GM12865 (cell line): Measurements from ENCODE around the gene FANCC.

Experiments
- DNase-seq: peaks from one replicate; pipeline ENCODE4 v3.0.0; 2010; ENCODE audit warnings: low read depth
- H3K4me3 ChIP-seq: 2 replicates; pipeline ENCODE4 v1.5.1; 2011; ENCODE audit warnings: mild to moderate bottlenecking, low read depth, low read length, control low read depth
- CTCF ChIP-seq: IDR thresholded peaks from 2 replicates; pipeline ENCODE4 v1.5.1; 2011; ENCODE audit warnings: low read length, control low read depth, low read depth, inconsistent platforms; ENCODE audit not compliant: insufficient read depth; ENCODE audit errors: missing control alignments

Gene FANCC

GRCh38 chr9:95142315-95142714, 175.2 kb downstream of the FANCC start:
- no peak for TF ChIP-seq CTCF
- no peak for DNase-seq
- no peak overlapping the region for H3K4me3 ChIP-seq

- H3K4me3 ChIP-seq: no peak overlapping the region
- TF ChIP-seq CTCF: no peak
- DNase-seq: no peak
Measured at GRCh38 chr9:95140821-95141220, 176.7 kb downstream of the FANCC start.

- TF ChIP-seq CTCF: no peak
- DNase-seq: no peak
- H3K4me3 ChIP-seq: no peak overlapping the region
Measured at GRCh38 chr9:95139126-95139525, 178.4 kb downstream of the FANCC start.

- H3K4me3 ChIP-seq: no peak overlapping the region
- no peak for DNase-seq
- no peak for TF ChIP-seq CTCF
Measured at GRCh38 chr9:95138474-95138873, 179.0 kb downstream of the FANCC start.

- no peak overlapping the region for H3K4me3 ChIP-seq
- no peak for DNase-seq
- no peak for TF ChIP-seq CTCF
Measured at GRCh38 chr9:95137587-95138145, 179.8 kb downstream of the FANCC start.

- TF ChIP-seq CTCF: no peak
- no peak for DNase-seq
- no peak overlapping the region for H3K4me3 ChIP-seq
Measured at GRCh38 chr9:95135756-95136155, 181.8 kb downstream of the FANCC start.

GRCh38 chr9:95134457-95134881, 183.0 kb downstream of the FANCC start:
- TF ChIP-seq CTCF: no peak
- H3K4me3 ChIP-seq: no peak overlapping the region
- DNase-seq: no peak
